NB4 (cell line): ENCODE data around the gene CAPN3.

Experiments used
- MYC ChIP-seq: IDR thresholded peaks from 2 replicates; pipeline ENCODE4 v1.6.1; 2011; ENCODE audit warnings: low read depth, low read length
- POLR2A ChIP-seq: IDR thresholded peaks from 2 replicates; pipeline ENCODE4 v1.6.1; 2011; ENCODE audit warnings: mild to moderate bottlenecking; ENCODE audit not compliant: insufficient read length; ENCODE audit errors: extremely low read depth
- TF ChIP-seq, protein P1 (sequence below): IDR thresholded peaks from one replicate; pipeline ENCODE4 v1.5.1; 2012; ENCODE audit warnings: low read depth, low read length
- TF ChIP-seq, protein P2 (sequence below): IDR thresholded peaks from 2 replicates; pipeline ENCODE4 v1.6.1; 2011; ENCODE audit warnings: low read depth, low read length

DNA sequence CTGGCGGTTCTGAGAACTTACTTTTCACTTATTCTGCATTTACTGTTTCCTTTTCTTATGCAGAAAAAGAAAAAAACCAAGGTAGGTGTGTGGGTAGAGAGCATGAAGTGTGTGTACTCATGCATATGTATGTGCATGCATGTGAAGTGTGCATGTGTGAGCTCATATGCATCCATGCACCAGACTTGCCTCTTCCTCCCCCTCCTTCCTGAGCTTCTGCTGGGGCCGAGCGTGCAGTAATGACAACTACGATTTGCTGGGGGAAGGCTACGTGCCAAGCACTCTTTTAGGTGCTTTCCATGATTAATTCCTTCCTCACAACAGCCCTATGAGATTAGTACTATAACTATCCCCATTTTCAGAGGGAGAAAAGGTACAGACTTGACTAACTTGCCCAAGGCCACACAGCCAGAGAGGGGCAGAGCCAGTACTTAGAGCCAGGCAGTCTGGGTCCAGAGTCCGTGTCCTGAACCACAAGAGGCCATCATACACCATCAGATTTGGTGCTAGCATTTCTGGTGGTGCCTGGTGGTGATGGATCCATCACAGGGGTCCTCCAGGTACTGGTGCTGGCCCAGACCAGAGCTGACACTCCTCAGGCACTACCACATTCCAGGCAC lies 46.7 kb downstream of the CAPN3 start:
- TF ChIP-seq, protein P1, sequence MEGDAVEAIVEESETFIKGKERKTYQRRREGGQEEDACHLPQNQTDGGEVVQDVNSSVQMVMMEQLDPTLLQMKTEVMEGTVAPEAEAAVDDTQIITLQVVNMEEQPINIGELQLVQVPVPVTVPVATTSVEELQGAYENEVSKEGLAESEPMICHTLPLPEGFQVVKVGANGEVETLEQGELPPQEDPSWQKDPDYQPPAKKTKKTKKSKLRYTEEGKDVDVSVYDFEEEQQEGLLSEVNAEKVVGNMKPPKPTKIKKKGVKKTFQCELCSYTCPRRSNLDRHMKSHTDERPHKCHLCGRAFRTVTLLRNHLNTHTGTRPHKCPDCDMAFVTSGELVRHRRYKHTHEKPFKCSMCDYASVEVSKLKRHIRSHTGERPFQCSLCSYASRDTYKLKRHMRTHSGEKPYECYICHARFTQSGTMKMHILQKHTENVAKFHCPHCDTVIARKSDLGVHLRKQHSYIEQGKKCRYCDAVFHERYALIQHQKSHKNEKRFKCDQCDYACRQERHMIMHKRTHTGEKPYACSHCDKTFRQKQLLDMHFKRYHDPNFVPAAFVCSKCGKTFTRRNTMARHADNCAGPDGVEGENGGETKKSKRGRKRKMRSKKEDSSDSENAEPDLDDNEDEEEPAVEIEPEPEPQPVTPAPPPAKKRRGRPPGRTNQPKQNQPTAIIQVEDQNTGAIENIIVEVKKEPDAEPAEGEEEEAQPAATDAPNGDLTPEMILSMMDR, result no peak
- no peak for TF ChIP-seq MYC
- TF ChIP-seq, protein P2, sequence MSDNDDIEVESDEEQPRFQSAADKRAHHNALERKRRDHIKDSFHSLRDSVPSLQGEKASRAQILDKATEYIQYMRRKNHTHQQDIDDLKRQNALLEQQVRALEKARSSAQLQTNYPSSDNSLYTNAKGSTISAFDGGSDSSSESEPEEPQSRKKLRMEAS, result no peak
- no peak for TF ChIP-seq POLR2A
